GM23338 (cell line): Measurements from ENCODE around the gene CFB. TPM values are rescaled to one million over a fixed set of nuclear protein-coding genes. Genes with fewer than 3 reads are reported as not detected.

ENCODE experiments used
- ATAC-seq: fragments of 200-7000 bp; cut with Tn5 transposase; 3 replicates; pipeline ENCODE4 v1.9.1; 2020
- DNase-seq: peaks from one replicate; pipeline ENCODE4 v3.0.0-alpha.2; 2015; ENCODE audit warnings: low spot score
- H2AFZ ChIP-seq: fragments of 200-600 bp; sonication (generic); 2 replicates; pipeline ENCODE4 v1.8.0; 2016; ENCODE audit warnings: antibody characterized with exemption, mild to moderate bottlenecking, moderate library complexity
- H3F3A ChIP-seq: fragments of 200-600 bp; sonication (generic); replicated peaks from 2 replicates; pipeline ENCODE4 v1.8.0; 2017; ENCODE audit warnings: antibody characterized with exemption, mixed run types, low read depth
- H3K27ac ChIP-seq: fragments of 200-600 bp; sonication (generic); 2 replicates; pipeline ENCODE4 v1.6.1; 2016; ENCODE audit warnings: low read depth
- H3K27me3 ChIP-seq: fragments of 200-600 bp; sonication (generic); 2 replicates; pipeline ENCODE4 v1.8.0; 2016; ENCODE audit warnings: mild to moderate bottlenecking, mixed run types, moderate library complexity; ENCODE audit not compliant: insufficient read depth
- H3K36me3 ChIP-seq: fragments of 200-600 bp; sonication (generic); 2 replicates; pipeline ENCODE4 v1.8.0; 2016; ENCODE audit warnings: mild to moderate bottlenecking; ENCODE audit not compliant: insufficient read depth
- H3K4me1 ChIP-seq: fragments of 200-600 bp; sonication (generic); 2 replicates; pipeline ENCODE4 v1.8.0; 2016; ENCODE audit warnings: mild to moderate bottlenecking, moderate library complexity; ENCODE audit not compliant: insufficient read depth
- H3K4me2 ChIP-seq: fragments of 200-600 bp; sonication (generic); 2 replicates; pipeline ENCODE4 v1.7.1; 2017; ENCODE audit warnings: mixed run types
- H3K4me3 ChIP-seq: fragments of 200-600 bp; sonication (generic); 2 replicates; pipeline ENCODE4 v1.6.1; 2016; ENCODE audit warnings: mixed run types
- H3K79me2 ChIP-seq: fragments of 200-600 bp; sonication (generic); replicated peaks from 2 replicates; pipeline ENCODE4 v1.8.0; 2017; ENCODE audit warnings: mild to moderate bottlenecking; ENCODE audit not compliant: insufficient read depth
- H3K9me2 ChIP-seq: fragments of 200-600 bp; sonication (generic); 2 replicates; pipeline ENCODE4 v1.8.0; 2017; ENCODE audit not compliant: insufficient read depth
- H4K20me1 ChIP-seq: fragments of 200-600 bp; sonication (generic); replicated peaks from 2 replicates; pipeline ENCODE4 v1.8.0; 2017; ENCODE audit warnings: mild to moderate bottlenecking; ENCODE audit not compliant: insufficient read depth
- H3K27ac Mint-ChIP-seq: 2 replicates; pipeline ENCODE4 v1.8.0; 2020; ENCODE audit warnings: inconsistent platforms, mild to moderate bottlenecking, moderate library complexity, mixed read lengths
- H3K27me3 Mint-ChIP-seq: 3 replicates; pipeline ENCODE4 v1.8.0; 2022; ENCODE audit warnings: low read depth, mild to moderate bottlenecking, moderate library complexity, mixed read lengths, inconsistent platforms; ENCODE audit not compliant: insufficient read depth, poor library complexity
- H3K36me3 Mint-ChIP-seq: 3 replicates; pipeline ENCODE4 v1.8.0; 2021; ENCODE audit warnings: low read depth, mild to moderate bottlenecking, inconsistent platforms, moderate library complexity, mixed read lengths
- H3K4me1 Mint-ChIP-seq: 3 replicates; pipeline ENCODE4 v1.8.0; 2020; ENCODE audit warnings: mild to moderate bottlenecking, inconsistent platforms, mixed read lengths
- H3K4me3 Mint-ChIP-seq: 3 replicates; pipeline ENCODE4 v1.8.0; 2021; ENCODE audit warnings: moderate library complexity, mild to moderate bottlenecking, inconsistent platforms, mixed read lengths
- H3K9me3 Mint-ChIP-seq: 3 replicates; pipeline ENCODE4 v1.8.0; 2020; ENCODE audit warnings: moderate library complexity, mild to moderate bottlenecking, inconsistent platforms, mixed read lengths
- CTCF ChIP-seq, 2 experiments: fragments of 200-600 bp in 1 of 2; sonication (generic) in 1 of 2; conservative IDR thresholded peaks; 2 replicates each; pipeline versions ENCODE4 v1.5.1 to v1.6.1; 2016 to 2017; ENCODE audit warnings: antibody characterized with exemption in 2 of 2, low read depth in 2 of 2, mild to moderate bottlenecking in 2 of 2, moderate library complexity in 1 of 2
- ETS1 ChIP-seq: IDR thresholded peaks from 2 replicates; pipeline ENCODE4 v1.6.1; 2016; ENCODE audit warnings: antibody characterized with exemption
- EZH2phosphoT487 ChIP-seq: fragments of 200-600 bp; sonication (generic); IDR thresholded peaks from one replicate; pipeline ENCODE4 v1.8.1; 2018; ENCODE audit warnings: antibody characterized with exemption; ENCODE audit not compliant: unreplicated experiment
- NANOG ChIP-seq: IDR thresholded peaks from 2 replicates; pipeline ENCODE4 v1.6.1; 2016; ENCODE audit warnings: antibody characterized with exemption, borderline replicate concordance
- ZNF114 ChIP-seq: fragments of 250-450 bp; sonication (Bioruptor Pico); IDR thresholded peaks from 2 replicates; pipeline ENCODE4 v1.5.0; 2020; ENCODE audit warnings: mild to moderate bottlenecking, moderate library complexity
- ZNF331 ChIP-seq: fragments of 250-450 bp; sonication (Bioruptor Pico); IDR thresholded peaks from 2 replicates; pipeline ENCODE4 v1.5.0; 2020; ENCODE audit warnings: low read depth, mild to moderate bottlenecking, moderate library complexity
- ZNF462 ChIP-seq: fragments of 250-450 bp; sonication (Bioruptor Pico); IDR thresholded peaks from 2 replicates; pipeline ENCODE4 v1.5.0; 2020; ENCODE audit warnings: mild to moderate bottlenecking, moderate library complexity
- polyA plus RNA-seq: library from polyadenylated mRNA; unstranded; fragments of >200 nt; fragmentation: Nextera tagmentation; extraction: Ambion mirVana; gene quantifications from 2 replicates; pipeline ENCODE4 v1.2.1, GENCODE V29; 2016
- total RNA-seq: library from RNA; depleted of rRNA; stranded (reverse); fragments of >200 nt; shearing (Covaris generic); gene quantifications from 2 replicates; pipeline ENCODE4 v1.2.3, GENCODE V29; 2014

Gene CFB
- total and polyA plus RNA-seq, 2 experiments from 2014 or later = 0.86 TPM; not detected in 1

GRCh38 chr6:31922942-31923341 lies 23.0 kb upstream of the CFB start:
- Mint-ChIP-seq H3K9me3 (no peaks in the 10 kb centered on the region), H3K4me3 (no peak overlapping the region; the same call in 2 of the 3 replicates), H3K4me1 (peaks cover 3% of the 10 kb centered on the region; the same call in 2 of the 3 replicates), H3K27ac (no peak overlapping the region), H3K27me3 (peaks cover 5% of the 10 kb centered on the region), H3K36me3 (no peaks in the 10 kb centered on the region)
- Histone ChIP-seq H3K4me2 (no peak overlapping the region), H3K36me3 (no peaks in the 10 kb centered on the region), H2AFZ (no peak overlapping the region), H3K27me3 (no peaks in the 10 kb centered on the region), H3K4me1 (no peaks in the 10 kb centered on the region), H3F3A (no peaks in the 10 kb centered on the region), H3K9me2 (no peaks in the 10 kb centered on the region), H3K79me2 (no peaks in the 10 kb centered on the region), H4K20me1 (no peaks in the 10 kb centered on the region), H3K4me3 (no peak overlapping the region), H3K27ac (no peak overlapping the region)
- peak; percentile 69 for DNase-seq
- ATAC-seq = peak; percentile 92
- TF ChIP-seq ZNF331 (CRISPR knock-in tag) (no peak), ZNF114 (CRISPR knock-in tag) (no peak), CTCF (conservative IDR thresholded peaks at IDR 0.05; ENCODE audit: low read depth in 2 of 2) (peak; percentile 61 to 76)

- TF ChIP-seq ZNF114 (CRISPR knock-in tag) (no peak), ZNF462 (CRISPR knock-in tag) (no peak), EZH2phosphoT487 (no peak), NANOG (no peak), CTCF (conservative IDR thresholded peaks at IDR 0.05; ENCODE audit: low read depth in 2 of 2) (no peak), ETS1 (no peak)
- no peak within 1 kb of the TSS for H3K27ac Mint-ChIP-seq
- Histone ChIP-seq H3K4me1 (no peaks in the 10 kb centered on the region), H3K27ac (no peak within 1 kb of the TSS), H2AFZ (0 out of 2 replicates have a peak within 1 kb of the TSS, but pooled peaks have one; percentile 23), H3K4me2 (no peak within 1 kb of the TSS), H3K4me3 (no peak within 1 kb of the TSS), H3K79me2 (no peaks in the 10 kb centered on the region), H3K36me3 (no peaks in the 10 kb centered on the region), H3F3A (no peaks in the 10 kb centered on the region), H3K27me3 (no peaks in the 10 kb centered on the region), H3K9me2 (peaks cover 4% of the 10 kb centered on the region; the same call in 1 of the 2 replicates), H4K20me1 (no peaks in the 10 kb centered on the region)
- ATAC-seq (peak; percentile 38; the same call in 2 of the 3 replicates), DNase-seq (no peak)
- H3K27me3 Mint-ChIP-seq = peaks cover 8% of the 10 kb centered on the region
- H3K36me3 Mint-ChIP-seq = no peaks in the 10 kb centered on the region
- H3K4me3 Mint-ChIP-seq = no peak within 1 kb of the TSS
- no peaks in the 10 kb centered on the region; the same call in 2 of the 3 replicates for H3K9me3 Mint-ChIP-seq
- peaks cover 3% of the 10 kb centered on the region; the same call in 1 of the 3 replicates for H3K4me1 Mint-ChIP-seq
These were observed 18.5 kb upstream of the CFB start, which contains the start of gene C2 for GRCh38 chr6:31927242-31927862. Gene C2 (plus strand): TSS chr6:31927717. CDS start chr6:31927753, 36 bp downstream.
